MCF 10A (cell line): Measurements from ENCODE around the gene HOGA1. TPM values are rescaled to one million over a fixed set of nuclear protein-coding genes. Genes with fewer than 3 reads are reported as not detected.
"Not testable (repeated sequence)": the region's sequence is repeated elsewhere in the genome, so short reads cannot be mapped to it uniquely, and the experiment has no call there.

ENCODE experiments used
- BruUV-seq: library from RNA; stranded (reverse); fragments of 400-500 nt; replicated peaks from 2 replicates; lab custom pipeline; 2021; lab: Mats Ljungman, UMichigan
- CTCF ChIA-PET: fragments of 300-600 bp; sonication (Branson Sonifier 250); formaldehyde crosslinking; extraction: SDS; loops from one replicate; lab custom pipeline; 2021; ENCODE audit warnings: antibody characterized with exemption, inconsistent platforms; lab: Yijun Ruan, JAX
- POLR2A ChIA-PET: fragments of 300-600, 350-650 bp; sonication (Branson Sonifier 250); formaldehyde crosslinking; extraction: SDS; loops from one replicate; lab custom pipeline; 2020; ENCODE audit warnings: antibody characterized with exemption, inconsistent platforms; lab: Yijun Ruan, JAX
- DNase-seq: peaks from one replicate; pipeline ENCODE4 v3.0.0-alpha.2; 2018; ENCODE audit not compliant: unreplicated experiment
- H3K27ac Mint-ChIP-seq: one replicate; pipeline ENCODE4 v1.8.0; 2022; ENCODE audit warnings: mild to moderate bottlenecking, low read depth, mixed read lengths; ENCODE audit not compliant: unreplicated experiment
- H3K27me3 Mint-ChIP-seq: one replicate; pipeline ENCODE4 v1.8.0; 2022; ENCODE audit warnings: mixed read lengths; ENCODE audit not compliant: insufficient read depth, unreplicated experiment
- H3K36me3 Mint-ChIP-seq: one replicate; pipeline ENCODE4 v1.8.0; 2022; ENCODE audit warnings: mild to moderate bottlenecking, moderate library complexity, mixed read lengths; ENCODE audit not compliant: insufficient read depth, unreplicated experiment
- H3K4me1 Mint-ChIP-seq: one replicate; pipeline ENCODE4 v1.8.0; 2022; ENCODE audit warnings: mixed read lengths; ENCODE audit not compliant: insufficient read depth, unreplicated experiment
- H3K4me3 Mint-ChIP-seq: one replicate; pipeline ENCODE4 v1.8.0; 2022; ENCODE audit warnings: mild to moderate bottlenecking, moderate library complexity, mixed read lengths; ENCODE audit not compliant: unreplicated experiment
- H3K9me3 Mint-ChIP-seq: one replicate; pipeline ENCODE4 v1.8.0; 2022; ENCODE audit warnings: mixed read lengths; ENCODE audit not compliant: unreplicated experiment
- CTCF ChIP-seq: fragments of 200-600 bp; IDR thresholded peaks from one replicate; pipeline ENCODE4 v1.8.0; 2022; ENCODE audit warnings: antibody characterized with exemption, mild to moderate bottlenecking; ENCODE audit not compliant: unreplicated experiment
- intact Hi-C: fragments of 100-400 bp; cut with micrococcal nuclease; formaldehyde crosslinking; loops from 2 replicates; pipeline ENCODE4 v1.14.1; 2022
- total RNA-seq: library from RNA; stranded (reverse); gene quantifications from 2 replicates; pipeline ENCODE4 v1.2.3, GENCODE V29; 2022

The HOGA1 gene
- total RNA-seq, 1 experiment from 2014 or later, result 1.7 TPM

DNA sequence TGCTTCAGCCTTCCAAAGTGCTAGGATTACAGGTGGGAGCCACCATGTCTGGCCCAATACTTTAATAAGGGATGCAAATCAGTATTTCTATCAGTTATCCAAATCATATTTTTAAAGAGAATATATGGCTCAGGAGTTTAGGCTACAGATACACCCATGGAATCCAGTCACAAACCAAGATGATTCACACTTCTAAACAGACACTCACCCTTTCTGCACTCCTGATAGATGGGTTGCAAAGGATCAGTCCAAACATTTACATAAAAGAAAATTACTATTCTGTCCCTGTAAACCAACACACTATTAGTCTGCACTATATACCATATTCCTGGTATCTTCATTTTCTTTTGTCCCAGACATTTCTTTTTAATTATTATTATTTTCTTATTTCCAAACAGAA, 46.9 kb downstream of the HOGA1 start:
- ChIA-PET POLR2A (no interaction called here), CTCF (interaction anchor here (0.7 to 2.3 kb wide), 5 partner anchors 10 to 70 kb away, joined by 3 to 16 read pairs (median 3); no protein-coding TSS in a partner anchor)
- no peaks in the 10 kb centered on the region for H3K27me3 Mint-ChIP-seq
- intact Hi-C loops, result no loop called here
- H3K4me3 Mint-ChIP-seq, result no peak overlapping the region
- no peak for TF ChIP-seq CTCF
- H3K4me1 Mint-ChIP-seq, result no peaks in the 10 kb centered on the region
- no peak overlapping the region for H3K27ac Mint-ChIP-seq
- BruUV-seq, result TSS peak; percentile 15
- no peak for DNase-seq
- H3K9me3 Mint-ChIP-seq, result no peaks in the 10 kb centered on the region
- H3K36me3 Mint-ChIP-seq, result no peaks in the 10 kb centered on the region

DNA sequence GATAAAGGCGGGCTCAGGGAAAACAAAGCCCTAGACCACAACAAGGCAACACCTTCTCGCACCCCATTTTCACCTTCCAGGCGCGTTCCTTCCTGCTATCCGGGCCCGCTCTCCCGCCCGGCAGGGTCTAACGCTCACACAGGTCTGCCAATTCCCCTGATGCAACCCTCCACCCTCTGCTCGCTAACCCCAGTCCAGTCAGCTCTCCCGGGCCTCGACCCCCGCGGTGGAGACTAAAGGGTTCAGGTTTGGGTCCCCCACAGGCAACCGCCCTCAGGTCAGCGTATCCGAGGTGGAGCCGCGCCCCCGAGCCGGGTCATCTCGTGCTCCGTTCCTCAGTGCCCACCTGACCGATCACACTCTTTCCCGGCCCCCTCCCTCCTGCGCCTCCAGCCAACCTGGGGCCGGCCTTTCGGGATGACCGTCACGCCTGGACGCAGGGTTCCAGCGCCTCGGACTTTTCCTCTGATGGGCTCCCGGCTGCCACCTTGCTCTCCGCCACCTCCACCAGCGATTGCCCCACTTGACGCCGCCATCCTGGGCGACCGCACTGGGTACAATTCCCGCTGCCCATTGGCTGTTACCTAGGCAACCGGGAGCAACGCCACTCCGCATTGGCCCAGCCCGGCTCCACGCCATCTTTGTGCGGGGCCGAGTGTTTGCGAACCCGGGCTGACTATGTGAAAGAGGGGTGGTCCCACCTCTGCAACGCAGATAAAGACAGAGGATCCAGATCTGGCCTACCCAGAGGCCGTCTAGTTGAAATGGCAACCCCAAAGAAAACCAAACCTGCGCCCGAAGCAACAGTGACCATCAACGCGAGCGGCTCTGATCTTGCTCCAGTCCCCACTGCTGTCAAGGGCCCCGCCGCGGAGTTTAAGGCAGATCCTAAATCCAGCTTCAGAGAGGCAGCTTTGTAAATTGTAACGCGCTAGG, 49.0 kb downstream of the HOGA1 start, which contains the start of gene MORN4:
TSS of gene MORN4 (minus strand) at position 552 of the 936 bp plus-strand sequence. CDS start 13,847 bp downstream, outside the sequence.
- peak within 1 kb of the TSS; percentile 93 for H3K27ac Mint-ChIP-seq
- H3K4me1 Mint-ChIP-seq, result peaks cover under 1% of the 10 kb centered on the region
- CTCF ChIA-PET, result interaction anchor here (0.8 kb wide), 1 partner anchor 59 kb away, joined by 3 read pairs; no protein-coding TSS in a partner anchor
- DNase-seq, result peak; percentile 92
- H3K27me3 Mint-ChIP-seq, result no peaks in the 10 kb centered on the region
- POLR2A ChIA-PET, result interaction anchor here (0.6 to 1.6 kb wide), 11 partner anchors 11 to 877 kb away, joined by 3 to 8 read pairs (median 3); no protein-coding TSS in a partner anchor
- peak within 1 kb of the TSS; percentile 84 for H3K4me3 Mint-ChIP-seq
- intact Hi-C loops, result no loop called here
- no peak for TF ChIP-seq CTCF
- H3K9me3 Mint-ChIP-seq, result no peaks in the 10 kb centered on the region
- no TSS peak for BruUV-seq
- no peaks in the 10 kb centered on the region for H3K36me3 Mint-ChIP-seq

- ChIA-PET CTCF (no interaction called here), POLR2A (interaction anchor here (0.6 to 1.6 kb wide), 8 partner anchors 13 to 878 kb away, joined by 3 to 5 read pairs (median 3); no protein-coding TSS in a partner anchor)
- peak; percentile 18 for TF ChIP-seq CTCF
- H3K9me3 Mint-ChIP-seq, result no peaks in the 10 kb centered on the region
- H3K36me3 Mint-ChIP-seq, result no peaks in the 10 kb centered on the region
- H3K27ac Mint-ChIP-seq, result peak overlapping the region; percentile 93
- H3K4me3 Mint-ChIP-seq, result peak overlapping the region; percentile 84
- peak; percentile 29 for DNase-seq
- H3K4me1 Mint-ChIP-seq, result peaks cover 4% of the 10 kb centered on the region
- intact Hi-C loops, result no loop called here
- BruUV-seq, result no TSS peak
- H3K27me3 Mint-ChIP-seq, result no peaks in the 10 kb centered on the region
These were observed 49.7 kb downstream of the HOGA1 start for GRCh38 chr10:97633921-97634320.

DNA sequence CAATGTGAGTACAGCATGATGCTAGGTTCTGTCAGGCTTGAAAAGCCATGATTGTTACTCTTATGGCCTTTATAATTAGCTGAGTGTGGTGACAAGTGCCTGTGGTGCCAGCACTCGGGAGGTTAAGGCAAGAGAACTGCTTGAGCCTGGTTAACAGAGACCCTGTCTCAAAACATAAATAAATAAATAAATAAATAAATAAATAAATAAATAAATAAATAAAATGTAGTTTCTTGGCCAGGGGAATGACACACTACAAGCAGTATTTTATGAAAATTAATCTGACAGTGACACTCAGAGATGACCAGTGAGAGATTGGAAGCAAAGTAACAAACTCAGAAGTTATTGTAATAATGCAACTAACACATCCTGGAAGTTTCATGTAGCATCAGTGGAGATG, 51.4 kb downstream of the HOGA1 start:
- no peak for DNase-seq
- no peak for TF ChIP-seq CTCF
- CTCF ChIA-PET, result interaction anchor here (1.0 kb wide), 1 partner anchor 9 kb away, joined by 3 read pairs; no protein-coding TSS in a partner anchor
- H3K4me3 Mint-ChIP-seq, result no peak overlapping the region
- no peaks in the 10 kb centered on the region for H3K36me3 Mint-ChIP-seq
- no peak overlapping the region for H3K27ac Mint-ChIP-seq
- no peaks in the 10 kb centered on the region for H3K27me3 Mint-ChIP-seq
- no TSS peak for BruUV-seq
- POLR2A ChIA-PET, result interaction anchor here (0.7 kb wide), 1 partner anchor 28 kb away, joined by 3 read pairs; no protein-coding TSS in a partner anchor
- intact Hi-C loops, result no loop called here
- H3K4me1 Mint-ChIP-seq, result peaks cover 4% of the 10 kb centered on the region
- H3K9me3 Mint-ChIP-seq, result no peaks in the 10 kb centered on the region

DNA sequence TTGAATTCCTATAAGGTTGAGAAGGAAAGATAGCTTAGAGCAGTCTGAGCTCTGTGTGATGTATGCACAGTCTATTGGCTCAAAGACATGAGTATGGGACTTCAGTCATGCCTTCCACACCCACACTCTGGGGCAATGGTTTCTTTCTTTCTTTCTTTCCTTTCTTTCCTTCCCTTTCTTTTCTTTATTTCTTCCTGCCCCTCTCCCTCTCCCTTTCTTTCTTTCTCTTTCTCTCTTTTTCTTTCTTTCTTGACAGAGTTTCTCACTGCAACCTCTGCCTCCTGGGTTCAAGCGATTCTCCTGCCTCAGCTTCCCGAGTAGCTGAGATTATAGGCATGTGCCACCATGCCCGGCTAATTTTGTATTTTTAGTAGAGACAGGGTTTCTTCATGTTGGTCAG, 54.9 kb downstream of the HOGA1 start:
- H3K27me3 Mint-ChIP-seq, H3K36me3 Mint-ChIP-seq, DNase-seq, H3K27ac Mint-ChIP-seq, H3K9me3 Mint-ChIP-seq, H3K4me3 Mint-ChIP-seq, BruUV-seq, intact Hi-C loops, CTCF ChIA-PET: not testable (repeated sequence)
- H3K4me1 Mint-ChIP-seq, result peaks cover 15% of the 10 kb centered on the region
- POLR2A ChIA-PET, result interaction anchor here (0.7 to 2.1 kb wide), 7 partner anchors 10 to 48 kb away, joined by 3 to 10 read pairs (median 5); partner anchors contain the start of gene AVPI1
